ENCODE measurements around the gene MCCC1. TPM values are rescaled to one million over a fixed set of nuclear protein-coding genes. Genes with fewer than 3 reads are reported as not detected.

Gene MCCC1
- total and polyA plus RNA-seq, 7 experiments from 2014 or later, result 17.7 to 37.5 (median 31.8) TPM

DNA sequence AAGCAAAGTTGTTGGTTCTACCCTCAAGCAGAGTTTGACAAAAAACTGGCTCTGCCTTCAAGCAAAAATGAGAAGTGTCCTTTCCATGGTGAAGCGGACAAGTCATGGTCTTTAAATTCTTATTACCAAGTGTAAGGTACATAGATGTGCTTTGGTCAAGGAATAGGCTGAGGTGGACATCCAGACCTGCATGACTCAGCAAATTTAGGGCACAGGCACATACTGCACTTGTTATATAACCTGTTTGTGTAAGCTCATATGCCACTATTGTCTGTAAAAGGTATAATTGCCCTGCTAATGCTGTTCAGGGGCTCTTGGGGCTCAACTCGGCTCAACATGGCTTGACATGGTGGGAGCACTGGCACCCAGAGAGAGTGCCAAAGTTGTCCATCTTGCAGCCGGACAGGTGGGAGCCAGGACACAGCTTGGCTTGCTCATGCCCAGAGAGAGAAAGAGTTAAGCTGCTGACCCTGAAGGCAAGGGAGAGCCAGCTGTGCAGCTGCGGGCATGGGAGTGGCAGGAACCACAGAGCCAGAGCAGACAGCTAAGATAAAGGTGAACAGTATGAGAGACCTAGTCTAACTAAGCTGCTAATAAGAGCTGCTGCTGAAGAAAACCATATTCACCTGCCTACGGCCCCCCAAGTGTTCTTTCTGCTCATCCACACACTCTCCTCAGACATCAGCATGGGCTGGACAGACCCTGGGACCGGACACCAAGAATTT is 17.7 kb downstream of the MCCC1 start:
- Histone ChIP-seq H3K4me1 (ENCODE audit: control insufficient read depth in 2 of 2, insufficient read depth in 2 of 2, low read length in 2 of 2) (no peaks in the 10 kb centered on the region), H3K27me3 (ENCODE audit: control insufficient read depth in 2 of 2, insufficient read depth in 2 of 2, low read length in 2 of 2) (no peaks in the 10 kb centered on the region), H3K4me3 (ENCODE audit: low read length) (no peak overlapping the region), H3K9me3 (ENCODE audit: control insufficient read depth in 2 of 3, low read length in 3 of 3) (no peaks in the 10 kb centered on the region), H3K27ac (ENCODE audit: low read depth, low read length) (no peak overlapping the region), H3K36me3 (ENCODE audit: control insufficient read depth in 2 of 3, insufficient read depth in 3 of 3, low read length in 3 of 3) (peaks cover 0 to 60% (median 5%) of the 10 kb centered on the region in 3 experiments)
- Mint-ChIP-seq H3K4me3 (no peak overlapping the region), H3K36me3 (peaks cover 33 to 87% (median 74%) of the 10 kb centered on the region in 5 donors), H3K27ac (no peak overlapping the region), H3K4me1 (peaks cover 0 to 14% (median 4%) of the 10 kb centered on the region in 7 donors), H3K9me3 (peaks cover 0 to 20% (median 0%) of the 10 kb centered on the region in 11 donors), H3K27me3 (no peaks in the 10 kb centered on the region)
- ATAC-seq (no peak), DNase-seq (no peak)
- intact Hi-C loops (cut with micrococcal nuclease), result no loop called here
- CTCF ChIA-PET, result no interaction called here
- POLR2A ChIA-PET, result interaction anchor here (0.6 kb wide), 1 partner anchor 10 kb away, joined by 5 read pairs; no protein-coding TSS in a partner anchor

DNA sequence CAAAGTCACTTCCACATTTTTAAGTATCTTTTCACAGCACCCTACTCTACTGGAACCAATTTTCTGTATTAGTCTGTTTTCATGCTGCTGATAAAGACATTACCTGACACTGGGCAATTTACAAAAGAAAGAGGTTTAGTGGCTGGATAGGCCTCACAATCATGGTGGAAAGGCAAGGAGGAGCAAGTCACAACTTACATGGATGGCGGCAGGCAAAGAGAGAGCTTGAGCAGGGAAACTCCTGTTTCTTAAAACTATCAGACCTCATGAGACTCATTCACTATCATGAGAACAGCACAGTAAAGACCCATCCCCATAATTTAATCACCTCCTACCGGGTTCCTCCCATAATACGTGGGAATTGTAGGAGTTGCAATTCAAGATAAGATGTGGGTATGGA is 18.7 kb downstream of the MCCC1 start:
- CTCF ChIA-PET, result no interaction called here
- no peak overlapping the region for H3K4me3 Mint-ChIP-seq
- peak overlapping the region in 1 of 9 donors; percentile 46 for H3K27ac Mint-ChIP-seq
- no peak overlapping the region for H3K27ac ChIP-seq (ENCODE audit: low read depth, low read length)
- H3K9me3 ChIP-seq (ENCODE audit: control insufficient read depth in 2 of 3, low read length in 3 of 3), result no peaks in the 10 kb centered on the region
- H3K9me3 Mint-ChIP-seq, result peaks cover 0 to 20% (median 0%) of the 10 kb centered on the region in 11 donors
- H3K27me3 ChIP-seq (ENCODE audit: control insufficient read depth in 2 of 2, insufficient read depth in 2 of 2, low read length in 2 of 2), result no peaks in the 10 kb centered on the region
- POLR2A ChIA-PET, result no interaction called here
- H3K4me3 ChIP-seq (ENCODE audit: low read length), result no peak overlapping the region
- intact Hi-C loops (cut with micrococcal nuclease), result no loop called here
- H3K4me1 Mint-ChIP-seq, result peaks cover 0 to 14% (median 3%) of the 10 kb centered on the region in 7 donors
- no peaks in the 10 kb centered on the region for H3K4me1 ChIP-seq (ENCODE audit: control insufficient read depth in 2 of 2, insufficient read depth in 2 of 2, low read length in 2 of 2)
- H3K27me3 Mint-ChIP-seq, result no peaks in the 10 kb centered on the region
- peaks cover 0 to 50% (median 5%) of the 10 kb centered on the region in 3 experiments for H3K36me3 ChIP-seq (ENCODE audit: control insufficient read depth in 2 of 3, insufficient read depth in 3 of 3, low read length in 3 of 3)
- H3K36me3 Mint-ChIP-seq, result peaks cover 26 to 83% (median 71%) of the 10 kb centered on the region in 5 donors
- ATAC-seq (no peak), DNase-seq (no peak)

DNA sequence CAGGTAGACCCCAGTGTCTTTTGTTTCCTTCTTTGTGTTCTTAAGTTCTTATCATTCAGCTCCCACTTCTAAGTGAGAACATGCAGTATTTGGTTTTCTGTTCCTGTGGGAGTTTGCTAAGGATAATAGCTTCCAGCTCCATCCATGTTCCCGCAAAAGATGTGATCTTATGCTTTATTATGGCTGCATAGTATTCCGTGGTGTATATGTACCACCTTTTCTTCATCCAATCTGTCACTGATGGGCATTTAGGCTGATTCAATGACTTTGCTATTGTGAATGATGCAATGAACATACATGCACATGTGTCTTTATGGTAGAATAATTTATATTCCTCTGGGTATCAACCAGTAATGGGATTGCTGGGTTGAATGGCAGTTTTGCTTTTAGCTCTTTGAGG is 24.4 kb downstream of the MCCC1 start:
- Histone ChIP-seq H3K27ac (ENCODE audit: low read depth, low read length) (no peak overlapping the region), H3K36me3 (ENCODE audit: control insufficient read depth in 2 of 3, insufficient read depth in 3 of 3, low read length in 3 of 3) (peaks cover 0 to 33% (median 0%) of the 10 kb centered on the region in 3 experiments), H3K4me3 (ENCODE audit: low read length) (no peak overlapping the region), H3K27me3 (ENCODE audit: control insufficient read depth in 2 of 2, insufficient read depth in 2 of 2, low read length in 2 of 2) (no peaks in the 10 kb centered on the region), H3K4me1 (ENCODE audit: control insufficient read depth in 2 of 2, insufficient read depth in 2 of 2, low read length in 2 of 2) (no peaks in the 10 kb centered on the region), H3K9me3 (ENCODE audit: control insufficient read depth in 2 of 3, low read length in 3 of 3) (no peaks in the 10 kb centered on the region)
- H3K9me3 Mint-ChIP-seq, result peaks cover 0 to 15% (median 0%) of the 10 kb centered on the region in 11 donors
- H3K4me3 Mint-ChIP-seq, result no peak overlapping the region
- CTCF ChIA-PET, result no interaction called here
- POLR2A ChIA-PET, result no interaction called here
- no peak for DNase-seq
- no peaks in the 10 kb centered on the region for H3K27me3 Mint-ChIP-seq
- H3K27ac Mint-ChIP-seq, result peak overlapping the region in 1 of 9 donors; percentile 8
- peaks cover 16 to 74% (median 56%) of the 10 kb centered on the region in 5 donors for H3K36me3 Mint-ChIP-seq
- intact Hi-C loops (cut with micrococcal nuclease), result no loop called here
- ATAC-seq, result no peak
- peaks cover 0 to 7% (median 3%) of the 10 kb centered on the region in 7 donors for H3K4me1 Mint-ChIP-seq

DNA sequence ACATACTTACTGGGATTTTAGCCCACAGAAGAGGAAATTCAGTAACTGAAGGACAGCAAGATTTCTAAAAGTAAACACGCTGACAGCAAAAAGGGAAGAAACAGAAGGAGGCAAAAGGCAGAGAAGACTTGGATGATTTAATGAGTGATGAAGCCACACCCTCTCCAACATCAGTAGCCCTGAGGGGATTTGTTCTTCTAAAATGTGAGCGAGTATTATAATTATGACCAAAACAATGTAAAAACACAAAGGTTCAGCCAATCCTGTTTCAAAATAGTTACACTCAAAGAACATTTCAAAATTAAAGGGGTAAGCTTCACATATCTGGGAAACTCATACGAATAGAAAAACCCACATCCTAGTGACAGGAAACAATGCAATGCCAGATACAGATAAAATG is 25.0 kb downstream of the MCCC1 start:
- Mint-ChIP-seq H3K4me3 (no peak overlapping the region), H3K27ac (no peak overlapping the region), H3K9me3 (peaks cover 0 to 13% (median 0%) of the 10 kb centered on the region in 11 donors), H3K36me3 (peaks cover 16 to 71% (median 50%) of the 10 kb centered on the region in 5 donors), H3K27me3 (no peaks in the 10 kb centered on the region), H3K4me1 (peaks cover 0 to 7% (median 3%) of the 10 kb centered on the region in 7 donors)
- H3K4me3 ChIP-seq (ENCODE audit: low read length), result no peak overlapping the region
- no peaks in the 10 kb centered on the region for H3K27me3 ChIP-seq (ENCODE audit: control insufficient read depth in 2 of 2, insufficient read depth in 2 of 2, low read length in 2 of 2)
- ChIA-PET POLR2A (no interaction called here), CTCF (no interaction called here)
- ATAC-seq (peak; percentile 47), DNase-seq (no peak)
- H3K4me1 ChIP-seq (ENCODE audit: control insufficient read depth in 2 of 2, insufficient read depth in 2 of 2, low read length in 2 of 2), result no peaks in the 10 kb centered on the region
- H3K27ac ChIP-seq (ENCODE audit: low read depth, low read length), result no peak overlapping the region
- no peaks in the 10 kb centered on the region for H3K9me3 ChIP-seq (ENCODE audit: control insufficient read depth in 2 of 3, low read length in 3 of 3)
- peaks cover 0 to 33% (median 2%) of the 10 kb centered on the region in 3 experiments for H3K36me3 ChIP-seq (ENCODE audit: control insufficient read depth in 2 of 3, insufficient read depth in 3 of 3, low read length in 3 of 3)
- intact Hi-C loops (cut with micrococcal nuclease), result no loop called here

DNA sequence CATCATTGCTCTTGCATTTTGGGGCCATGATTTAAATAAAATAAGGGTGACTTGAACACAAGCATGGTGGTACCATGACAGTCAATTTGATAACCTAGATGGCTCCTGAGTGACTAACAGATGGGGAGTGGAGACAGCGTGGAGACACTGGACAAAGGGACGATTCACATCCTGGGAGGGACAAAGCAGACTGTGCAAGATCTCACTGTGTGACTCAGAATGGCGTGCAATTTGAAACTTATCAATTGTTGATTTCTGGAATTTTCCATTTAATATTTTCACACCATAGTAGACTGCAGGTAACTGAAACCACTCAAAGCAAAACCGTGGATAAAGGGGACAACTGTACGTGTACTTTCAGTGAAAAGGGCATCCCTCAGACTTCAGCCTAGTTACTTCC is 25.5 kb downstream of the MCCC1 start:
- Mint-ChIP-seq H3K27ac (no peak overlapping the region), H3K9me3 (peaks cover 0 to 9% (median 0%) of the 10 kb centered on the region in 11 donors), H3K36me3 (peaks cover 16 to 66% (median 46%) of the 10 kb centered on the region in 5 donors), H3K27me3 (no peaks in the 10 kb centered on the region), H3K4me1 (peaks cover 0 to 7% (median 3%) of the 10 kb centered on the region in 7 donors), H3K4me3 (no peak overlapping the region)
- no peak overlapping the region for H3K4me3 ChIP-seq (ENCODE audit: low read length)
- no peaks in the 10 kb centered on the region for H3K9me3 ChIP-seq (ENCODE audit: control insufficient read depth in 2 of 3, low read length in 3 of 3)
- ChIA-PET CTCF (no interaction called here), POLR2A (no interaction called here)
- H3K4me1 ChIP-seq (ENCODE audit: control insufficient read depth in 2 of 2, insufficient read depth in 2 of 2, low read length in 2 of 2), result no peaks in the 10 kb centered on the region
- H3K27ac ChIP-seq (ENCODE audit: low read depth, low read length), result no peak overlapping the region
- ATAC-seq, result peak; percentile 44
- H3K27me3 ChIP-seq (ENCODE audit: control insufficient read depth in 2 of 2, insufficient read depth in 2 of 2, low read length in 2 of 2), result no peaks in the 10 kb centered on the region
- no peak for DNase-seq
- intact Hi-C loops (cut with micrococcal nuclease), result no loop called here
- peaks cover 0 to 32% (median 5%) of the 10 kb centered on the region in 3 experiments for H3K36me3 ChIP-seq (ENCODE audit: control insufficient read depth in 2 of 3, insufficient read depth in 3 of 3, low read length in 3 of 3)

DNA sequence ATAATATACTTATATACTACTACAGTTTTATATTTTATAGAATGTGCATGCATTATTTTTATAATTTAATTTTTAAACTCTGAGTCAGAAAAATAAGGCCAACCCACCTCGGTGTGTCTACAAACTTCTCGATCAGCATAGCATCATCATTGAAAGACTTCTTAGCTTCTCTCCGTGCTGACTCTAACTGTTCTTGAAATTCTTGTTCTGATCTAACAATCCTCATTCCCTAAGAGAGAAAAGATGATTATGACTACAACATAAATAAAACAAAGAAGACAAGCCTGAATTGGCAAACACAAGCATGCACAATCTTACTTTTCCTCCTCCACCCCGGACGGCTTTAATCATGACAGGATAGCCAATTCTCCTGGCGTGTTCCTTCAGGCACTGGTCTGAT is 28.4 kb downstream of the MCCC1 start:
- H3K9me3 Mint-ChIP-seq, result peaks cover 0 to 5% (median 0%) of the 10 kb centered on the region in 11 donors
- no peaks in the 10 kb centered on the region for H3K4me1 ChIP-seq (ENCODE audit: control insufficient read depth in 2 of 2, insufficient read depth in 2 of 2, low read length in 2 of 2)
- ChIA-PET CTCF (no interaction called here), POLR2A (interaction anchor here (0.6 kb wide), 1 partner anchor 333 kb away, joined by 4 read pairs; no protein-coding TSS in a partner anchor)
- H3K9me3 ChIP-seq (ENCODE audit: control insufficient read depth in 2 of 3, low read length in 3 of 3), result no peaks in the 10 kb centered on the region
- peaks cover 16 to 57% (median 36%) of the 10 kb centered on the region in 5 donors for H3K36me3 Mint-ChIP-seq
- H3K36me3 ChIP-seq (ENCODE audit: control insufficient read depth in 2 of 3, insufficient read depth in 3 of 3, low read length in 3 of 3), result peaks cover 0 to 36% (median 5%) of the 10 kb centered on the region in 3 experiments
- H3K27ac Mint-ChIP-seq, result no peak overlapping the region
- peaks cover 0 to 7% (median 3%) of the 10 kb centered on the region in 7 donors for H3K4me1 Mint-ChIP-seq
- H3K4me3 Mint-ChIP-seq, result no peak overlapping the region
- no peak overlapping the region for H3K4me3 ChIP-seq (ENCODE audit: low read length)
- intact Hi-C loops (cut with micrococcal nuclease), result no loop called here
- DNase-seq (no peak), ATAC-seq (no peak)
- no peaks in the 10 kb centered on the region for H3K27me3 ChIP-seq (ENCODE audit: control insufficient read depth in 2 of 2, insufficient read depth in 2 of 2, low read length in 2 of 2)
- H3K27ac ChIP-seq (ENCODE audit: low read depth, low read length), result no peak overlapping the region
- no peaks in the 10 kb centered on the region for H3K27me3 Mint-ChIP-seq
